HPDE6-E6E7 (cell line): ENCODE measurements around the gene SYNJ2.
A peak's percentile ranks its signal among the peaks of the same experiment; 100 is the strongest.

Source experiments
- DNase-seq: peaks from one replicate; pipeline ENCODE4 v3.0.0; 2011; ENCODE audit warnings: missing footprints; ENCODE audit errors: extremely low spot score

SYNJ2 gene

GRCh38 chr6:157996201-157996712 is 14.6 kb downstream of the SYNJ2 start:
- DNase-seq = no peak

GRCh38 chr6:157996918-157997702 is 15.4 kb downstream of the SYNJ2 start:
- no peak for DNase-seq

- DNase-seq = no peak
Observed at GRCh38 chr6:157997893-157998608, 16.4 kb downstream of the SYNJ2 start.

GRCh38 chr6:157998707-157999167 is 17.1 kb downstream of the SYNJ2 start:
- DNase-seq = no peak

- DNase-seq = no peak
Observed at GRCh38 chr6:157999168-158000051, 17.7 kb downstream of the SYNJ2 start.

GRCh38 chr6:158000530-158001307 is 19.1 kb downstream of the SYNJ2 start:
- no peak for DNase-seq

GRCh38 chr6:158002249-158002950 is 20.7 kb downstream of the SYNJ2 start:
- peak; percentile 72 for DNase-seq

GRCh38 chr6:158002951-158003853 is 21.5 kb downstream of the SYNJ2 start:
- peak; percentile 34 for DNase-seq

- no peak for DNase-seq
Observed at GRCh38 chr6:158003910-158004700, 22.4 kb downstream of the SYNJ2 start.

- DNase-seq = no peak
Observed at GRCh38 chr6:158004701-158005095, 23.0 kb downstream of the SYNJ2 start.

- DNase-seq = no peak
Observed at GRCh38 chr6:158005626-158006180, 24.0 kb downstream of the SYNJ2 start.

- no peak for DNase-seq
Observed at GRCh38 chr6:158006331-158006730, 24.7 kb downstream of the SYNJ2 start.

GRCh38 chr6:158006821-158007570 is 25.3 kb downstream of the SYNJ2 start:
- no peak for DNase-seq

GRCh38 chr6:158008864-158009113 is 27.1 kb downstream of the SYNJ2 start:
- DNase-seq = no peak

- DNase-seq = no peak
Observed at GRCh38 chr6:158009114-158009891, 27.6 kb downstream of the SYNJ2 start.

- DNase-seq = no peak
Observed at GRCh38 chr6:158009935-158010585, 28.4 kb downstream of the SYNJ2 start.
